Endodermal cell (in vitro differentiated cells): ENCODE results near the gene CHPF. TPM values are rescaled to one million over a fixed set of nuclear protein-coding genes. Genes with fewer than 3 reads are reported as not detected.

ENCODE experiments used
- DNase-seq: peaks from one replicate; pipeline ENCODE4 v3.0.0-alpha.2; 2017
- H3K27ac ChIP-seq: 2 replicates; pipeline ENCODE4 v1.5.1; 2013; ENCODE audit warnings: mild to moderate bottlenecking, low read depth, low read length, moderate library complexity
- H3K27me3 ChIP-seq: 2 replicates; pipeline ENCODE4 v1.6.1; 2013; ENCODE audit warnings: mild to moderate bottlenecking, low read length, moderate library complexity; ENCODE audit not compliant: insufficient read depth, control insufficient read depth, poor library complexity, severe bottlenecking
- H3K36me3 ChIP-seq: 2 replicates; pipeline ENCODE4 v1.7.0; 2013; ENCODE audit warnings: mild to moderate bottlenecking, low read length, moderate library complexity; ENCODE audit not compliant: control insufficient read depth, insufficient read depth
- H3K4me1 ChIP-seq: one replicate; pipeline ENCODE4 v1.7.0; 2013; ENCODE audit warnings: low read length; ENCODE audit not compliant: control insufficient read depth, insufficient read depth
- H3K4me3 ChIP-seq: 2 replicates; pipeline ENCODE4 v1.5.1; 2013; ENCODE audit warnings: mild to moderate bottlenecking, low read length, moderate library complexity
- H3K9ac ChIP-seq: 2 replicates; pipeline ENCODE4 v1.6.1; 2013; ENCODE audit warnings: mild to moderate bottlenecking, low read length, moderate library complexity; ENCODE audit not compliant: poor library complexity, severe bottlenecking; ENCODE audit errors: extremely low read depth
- H3K9me3 ChIP-seq: 2 replicates; pipeline ENCODE4 v1.6.1; 2013; ENCODE audit warnings: mild to moderate bottlenecking, low read length, moderate library complexity; ENCODE audit not compliant: control insufficient read depth
- H3K27ac Mint-ChIP-seq: 2 replicates; pipeline ENCODE4 v1.8.0; 2020; ENCODE audit warnings: mixed read lengths
- H3K27me3 Mint-ChIP-seq: 2 replicates; pipeline ENCODE4 v1.8.0; 2021; ENCODE audit warnings: mild to moderate bottlenecking, mixed read lengths; ENCODE audit not compliant: insufficient read depth
- H3K36me3 Mint-ChIP-seq: 2 replicates; pipeline ENCODE4 v1.8.0; 2020; ENCODE audit warnings: low read depth, mixed read lengths
- H3K4me1 Mint-ChIP-seq: 2 replicates; pipeline ENCODE4 v1.8.0; 2020; ENCODE audit warnings: mixed read lengths
- H3K4me3 Mint-ChIP-seq: 2 replicates; pipeline ENCODE4 v1.8.0; 2020; ENCODE audit warnings: mild to moderate bottlenecking, moderate library complexity, mixed read lengths
- H3K9me3 Mint-ChIP-seq: 2 replicates; pipeline ENCODE4 v1.8.0; 2020; ENCODE audit warnings: mild to moderate bottlenecking, mixed read lengths
- CTCF ChIP-seq: fragments of 200-600 bp; sonication (generic); conservative IDR thresholded peaks from 2 replicates; pipeline ENCODE4 v1.5.0; 2021; ENCODE audit warnings: antibody characterized with exemption, mild to moderate bottlenecking
- WGBS, 2 experiments: methylation state at CpG; one replicate each; pipeline versions ENCODE4 v1.1.5 to v1.1.7; 2013; ENCODE audit warnings: missing lambda C conversion rate in 2 of 2, mixed read lengths in 1 of 2; ENCODE audit not compliant: insufficient coverage in 1 of 2, insufficient read length in 1 of 2; 5-methylcytosine and 5-hydroxymethylcytosine counted together
- total RNA-seq, 2 donors: library from RNA; stranded (reverse); fragmentation: NEBNext Ultra II Directional in 1 of 2; extraction: Animal tissue kit (Norgen Biotek cat#: 25700) in 1 of 2; gene quantifications; 2 replicates in 1 of 2; 3 replicates in 1 of 2; pipeline ENCODE4 v1.2.1, GENCODE V29; 2021

The CHPF gene
- total RNA-seq, 2 donors from 2014 or later = 51.2 to 54.0 TPM

DNA sequence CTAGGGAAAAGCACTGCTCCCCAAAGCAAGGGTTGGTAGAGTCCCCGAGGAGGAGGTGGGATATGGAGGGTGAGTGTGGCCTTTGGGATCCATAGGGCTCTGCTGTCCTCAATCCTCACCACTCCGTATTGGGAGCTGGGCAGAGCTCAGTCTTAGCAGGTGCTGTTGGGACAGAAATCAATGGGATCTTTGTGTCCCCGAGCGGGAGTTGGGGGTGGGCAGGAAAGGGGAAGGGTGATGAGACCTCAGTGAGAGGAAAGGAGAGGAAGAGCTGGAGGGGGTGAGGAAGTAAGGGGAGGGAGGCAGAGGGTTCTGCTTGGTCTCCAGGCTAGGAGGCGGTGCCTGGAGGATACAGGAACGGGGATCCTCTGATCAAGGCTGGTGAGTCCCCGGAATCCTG lies 26.7 kb downstream of the CHPF start:
- Mint-ChIP-seq H3K27me3 (peaks cover 73% of the 10 kb centered on the region), H3K36me3 (no peaks in the 10 kb centered on the region), H3K9me3 (no peaks in the 10 kb centered on the region), H3K27ac (no peak overlapping the region), H3K4me1 (peaks cover 26% of the 10 kb centered on the region), H3K4me3 (no peak overlapping the region)
- Histone ChIP-seq H3K9me3 (no peaks in the 10 kb centered on the region), H3K36me3 (no peaks in the 10 kb centered on the region), H3K4me3 (no peak overlapping the region), H3K27me3 (peaks cover 56% of the 10 kb centered on the region), H3K27ac (no peak overlapping the region), H3K4me1 (peaks cover 9% of the 10 kb centered on the region), H3K9ac (no peak overlapping the region)
- WGBS, 2 experiments = 80 to 85% methylated on average over 1 to 7 of the region's 7 CpGs
- DNase-seq = no peak
- no peak for TF ChIP-seq CTCF

DNA sequence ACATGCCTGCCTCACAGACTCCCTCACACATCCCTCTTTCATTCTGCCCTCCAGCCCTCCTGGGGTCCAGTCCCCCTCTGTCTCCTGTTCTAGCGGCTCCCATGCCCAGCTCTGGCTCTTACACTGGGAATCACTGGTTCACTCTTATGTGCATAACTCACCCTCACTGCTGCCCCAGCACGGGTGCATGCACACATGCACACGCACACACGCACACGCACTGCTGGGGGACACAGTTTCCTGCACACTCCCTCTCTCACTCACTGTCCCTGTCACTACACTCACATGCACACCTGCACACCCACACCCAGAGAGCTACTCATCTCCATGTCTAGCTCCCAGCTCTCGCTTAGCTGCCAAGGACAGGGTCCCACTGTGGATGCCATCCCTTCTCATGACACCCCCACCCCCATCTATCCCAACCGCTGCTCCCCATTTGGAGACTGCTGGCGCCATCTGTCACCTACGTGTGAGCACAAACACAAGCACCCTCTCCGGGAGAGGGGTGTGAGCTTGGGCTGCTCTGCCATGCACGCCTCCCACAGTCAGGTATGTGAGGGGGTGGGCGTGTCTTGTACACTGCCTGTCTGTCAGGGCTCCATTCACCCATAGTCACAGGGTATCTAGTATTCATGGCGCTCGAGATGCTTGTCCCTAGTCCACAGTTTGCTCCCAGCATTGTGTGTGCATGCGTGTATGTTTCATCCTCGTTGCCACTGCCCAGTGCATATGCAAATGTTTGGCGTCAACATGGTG lies 27.6 kb downstream of the CHPF start:
- Mint-ChIP-seq H3K27me3 (peaks cover 79% of the 10 kb centered on the region), H3K9me3 (peaks cover 1% of the 10 kb centered on the region), H3K4me1 (peaks cover 21% of the 10 kb centered on the region), H3K4me3 (no peak overlapping the region), H3K36me3 (no peaks in the 10 kb centered on the region), H3K27ac (no peak overlapping the region)
- H3K36me3 ChIP-seq = no peaks in the 10 kb centered on the region
- H3K4me1 ChIP-seq = peaks cover 8% of the 10 kb centered on the region
- peaks cover 58% of the 10 kb centered on the region for H3K27me3 ChIP-seq
- DNase-seq = no peak
- no peak overlapping the region for H3K9ac ChIP-seq
- no peak overlapping the region for H3K4me3 ChIP-seq
- 90 to 93% methylated on average over 15 to 17 of the region's 17 CpGs for WGBS, 2 experiments
- no peak overlapping the region for H3K27ac ChIP-seq
- no peaks in the 10 kb centered on the region for H3K9me3 ChIP-seq
- no peak for TF ChIP-seq CTCF

DNA sequence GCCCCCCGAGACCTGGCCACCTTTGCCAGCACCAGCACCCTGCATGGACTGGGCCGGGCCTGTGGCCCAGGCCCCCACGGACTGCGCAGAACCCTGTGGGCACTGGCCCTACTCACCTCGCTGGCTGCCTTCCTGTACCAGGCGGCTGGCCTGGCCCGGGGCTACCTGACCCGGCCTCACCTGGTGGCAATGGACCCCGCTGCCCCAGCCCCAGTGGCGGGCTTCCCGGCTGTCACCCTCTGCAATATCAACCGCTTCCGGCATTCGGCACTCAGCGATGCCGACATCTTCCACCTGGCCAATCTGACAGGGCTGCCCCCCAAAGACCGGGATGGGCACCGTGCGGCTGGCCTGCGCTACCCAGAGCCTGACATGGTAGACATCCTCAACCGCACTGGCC lies 28.8 kb downstream of the CHPF start:
- no peak overlapping the region for H3K9ac ChIP-seq
- peaks cover 86% of the 10 kb centered on the region for H3K27me3 Mint-ChIP-seq
- H3K27ac ChIP-seq = no peak overlapping the region

More for the DNA sequence above, 28.8 kb downstream of the CHPF start:
- H3K9me3 Mint-ChIP-seq = peaks cover 3% of the 10 kb centered on the region
- H3K27ac Mint-ChIP-seq = no peak overlapping the region
- H3K4me1 Mint-ChIP-seq = peaks cover 25% of the 10 kb centered on the region
- no peak overlapping the region for H3K4me3 ChIP-seq
- H3K4me3 Mint-ChIP-seq = no peak overlapping the region
- no peaks in the 10 kb centered on the region for H3K36me3 ChIP-seq
- peaks cover 5% of the 10 kb centered on the region for H3K4me1 ChIP-seq
- no peak for DNase-seq
- H3K36me3 Mint-ChIP-seq = no peaks in the 10 kb centered on the region
- WGBS, 2 experiments = 93 to 94% methylated on average over 8 to 21 of the region's 21 CpGs
- H3K27me3 ChIP-seq = peaks cover 58% of the 10 kb centered on the region
- TF ChIP-seq CTCF = no peak
- no peaks in the 10 kb centered on the region for H3K9me3 ChIP-seq
